ENCODE data around the gene OBP2A. TPM values are rescaled to one million over a fixed set of nuclear protein-coding genes. Genes with fewer than 3 reads are reported as not detected.

OBP2A gene
- total RNA-seq, 1 experiment from 2014 or later = not detected

DNA sequence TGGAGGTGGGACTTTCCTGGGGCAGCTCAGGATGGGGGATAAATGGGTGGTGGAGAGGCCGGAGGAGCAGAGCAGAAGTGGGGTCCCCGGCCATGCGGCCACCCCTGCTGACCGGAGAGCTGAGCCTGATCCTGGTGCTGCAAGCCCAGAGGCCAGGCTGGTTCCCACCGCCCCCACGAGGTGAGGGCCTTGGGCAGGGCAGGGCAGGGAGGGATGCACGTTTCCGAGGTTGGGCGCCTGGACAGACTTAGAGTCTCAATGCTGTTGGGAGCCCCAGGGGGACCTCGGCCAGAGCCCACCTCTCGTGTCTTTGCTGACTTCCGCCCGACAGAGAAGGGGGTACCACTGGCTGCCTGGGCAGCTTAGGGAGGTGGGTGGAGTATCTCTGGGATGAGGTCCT is 5.5 kb downstream of the OBP2A start:
- Histone ChIP-seq H3K79me2 (ENCODE audit: insufficient read depth, low read length) (no peaks in the 10 kb centered on the region), H3K9me2 (ENCODE audit: insufficient read depth) (no peaks in the 10 kb centered on the region), H3K36me3 (ENCODE audit: control insufficient read depth in 1 of 2, insufficient read depth in 2 of 2, low read length in 2 of 2) (no peaks in the 10 kb centered on the region), H3K9ac (ENCODE audit: low read length) (no peak overlapping the region), H4K20me1 (ENCODE audit: insufficient read depth) (no peaks in the 10 kb centered on the region), H3K9me3 (ENCODE audit: control insufficient read depth in 1 of 2, insufficient read depth in 1 of 2, low read depth in 1 of 2, low read length in 2 of 2) (no peaks in the 10 kb centered on the region), H3K4me1 (ENCODE audit: control insufficient read depth in 1 of 2, insufficient read depth in 2 of 2, low read length in 2 of 2) (no peaks in the 10 kb centered on the region), H3K27me3 (ENCODE audit: insufficient read depth, low read length) (0 out of 2 replicates have a peak, but pooled peaks cover 2% of the 10 kb centered on the region), H3K4me3 (replicated peaks in 1 of 2; ENCODE audit: low read depth in 1 of 2, low read length in 2 of 2) (no peak overlapping the region), H3K4me2 (ENCODE audit: low read length) (no peak overlapping the region), H3K27ac (ENCODE audit: low read depth, low read length) (no peak overlapping the region), H2AFZ (ENCODE audit: low read depth, low read length, poor library complexity, severe bottlenecking) (no peak overlapping the region)
- ATAC-seq (no peak), DNase-seq (ENCODE audit: low read depth, low spot score) (no peak)
- CTCF ChIA-PET = no interaction called here
- no peak for TF ChIP-seq ATF3 (IDR thresholded peaks at IDR 0.05)
- no peak for TF ChIP-seq SP1 (IDR thresholded peaks at IDR 0.05; ENCODE audit: low read depth)
- TF ChIP-seq ELF1 (IDR thresholded peaks at IDR 0.05; ENCODE audit: borderline replicate concordance, low read depth) = no peak
- TF ChIP-seq, protein P1, sequence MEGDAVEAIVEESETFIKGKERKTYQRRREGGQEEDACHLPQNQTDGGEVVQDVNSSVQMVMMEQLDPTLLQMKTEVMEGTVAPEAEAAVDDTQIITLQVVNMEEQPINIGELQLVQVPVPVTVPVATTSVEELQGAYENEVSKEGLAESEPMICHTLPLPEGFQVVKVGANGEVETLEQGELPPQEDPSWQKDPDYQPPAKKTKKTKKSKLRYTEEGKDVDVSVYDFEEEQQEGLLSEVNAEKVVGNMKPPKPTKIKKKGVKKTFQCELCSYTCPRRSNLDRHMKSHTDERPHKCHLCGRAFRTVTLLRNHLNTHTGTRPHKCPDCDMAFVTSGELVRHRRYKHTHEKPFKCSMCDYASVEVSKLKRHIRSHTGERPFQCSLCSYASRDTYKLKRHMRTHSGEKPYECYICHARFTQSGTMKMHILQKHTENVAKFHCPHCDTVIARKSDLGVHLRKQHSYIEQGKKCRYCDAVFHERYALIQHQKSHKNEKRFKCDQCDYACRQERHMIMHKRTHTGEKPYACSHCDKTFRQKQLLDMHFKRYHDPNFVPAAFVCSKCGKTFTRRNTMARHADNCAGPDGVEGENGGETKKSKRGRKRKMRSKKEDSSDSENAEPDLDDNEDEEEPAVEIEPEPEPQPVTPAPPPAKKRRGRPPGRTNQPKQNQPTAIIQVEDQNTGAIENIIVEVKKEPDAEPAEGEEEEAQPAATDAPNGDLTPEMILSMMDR (IDR thresholded peaks at IDR 0.05 in 2 of 3, conservative IDR thresholded peaks at IDR 0.05 in 1 of 3; ENCODE audit: borderline replicate concordance in 1 of 3, insufficient read depth in 1 of 3, low read depth in 2 of 3, low read length in 2 of 3) = no peak
- no peak for TF ChIP-seq ZFX (IDR thresholded peaks at IDR 0.05)
- TF ChIP-seq TCF7L2 (IDR thresholded peaks at IDR 0.05; ENCODE audit: borderline replicate concordance, extremely low read depth, insufficient read depth, insufficient read length) = no peak
- no peak for TF ChIP-seq MAX (IDR thresholded peaks at IDR 0.05)
- no peak for TF ChIP-seq CBX3 (IDR thresholded peaks at IDR 0.05; ENCODE audit: low read depth)
- no peak for TF ChIP-seq EGR1 (IDR thresholded peaks at IDR 0.05; ENCODE audit: low read depth)
- no peak for TF ChIP-seq RAD21 (IDR thresholded peaks at IDR 0.05; ENCODE audit: low read depth)
- TF ChIP-seq EZH2phosphoT487 (IDR thresholded peaks at IDR 0.05; ENCODE audit: borderline replicate concordance) = no peak
- no peak for TF ChIP-seq POLR2A (IDR thresholded peaks at IDR 0.05; ENCODE audit: borderline replicate concordance, extremely low read depth, insufficient read depth, insufficient read length)
- no peak for TF ChIP-seq SRF (IDR thresholded peaks at IDR 0.05; ENCODE audit: low read depth)
- TF ChIP-seq REST (IDR thresholded peaks at IDR 0.05; ENCODE audit: low read depth) = no peak
- TF ChIP-seq YY1 (IDR thresholded peaks at IDR 0.05; ENCODE audit: extremely low read depth, insufficient replicate concordance, low read depth, low read length) = no peak
- no peak for TF ChIP-seq ZNF274 (IDR thresholded peaks at IDR 0.05; ENCODE audit: low read depth, low read length)
- no peak for TF ChIP-seq POLR2AphosphoS5 (IDR thresholded peaks at IDR 0.05; ENCODE audit: low read depth, low read length)
- TF ChIP-seq, protein P2, sequence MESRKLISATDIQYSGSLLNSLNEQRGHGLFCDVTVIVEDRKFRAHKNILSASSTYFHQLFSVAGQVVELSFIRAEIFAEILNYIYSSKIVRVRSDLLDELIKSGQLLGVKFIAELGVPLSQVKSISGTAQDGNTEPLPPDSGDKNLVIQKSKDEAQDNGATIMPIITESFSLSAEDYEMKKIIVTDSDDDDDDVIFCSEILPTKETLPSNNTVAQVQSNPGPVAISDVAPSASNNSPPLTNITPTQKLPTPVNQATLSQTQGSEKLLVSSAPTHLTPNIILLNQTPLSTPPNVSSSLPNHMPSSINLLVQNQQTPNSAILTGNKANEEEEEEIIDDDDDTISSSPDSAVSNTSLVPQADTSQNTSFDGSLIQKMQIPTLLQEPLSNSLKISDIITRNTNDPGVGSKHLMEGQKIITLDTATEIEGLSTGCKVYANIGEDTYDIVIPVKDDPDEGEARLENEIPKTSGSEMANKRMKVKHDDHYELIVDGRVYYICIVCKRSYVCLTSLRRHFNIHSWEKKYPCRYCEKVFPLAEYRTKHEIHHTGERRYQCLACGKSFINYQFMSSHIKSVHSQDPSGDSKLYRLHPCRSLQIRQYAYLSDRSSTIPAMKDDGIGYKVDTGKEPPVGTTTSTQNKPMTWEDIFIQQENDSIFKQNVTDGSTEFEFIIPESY (IDR thresholded peaks at IDR 0.05; ENCODE audit: extremely low read depth, insufficient replicate concordance, low read length) = no peak
- TF ChIP-seq JUND (IDR thresholded peaks at IDR 0.05) = no peak
- TF ChIP-seq EZH2 (IDR thresholded peaks at IDR 0.05) = no peak
- no TSS peak for BruUV-seq (replicated peaks)
- RAD21 ChIA-PET (ENCODE audit: low non-redundant PET in 1 of 2, low total read pairs in 2 of 2, uncharacterized antibody in 2 of 2, unreplicated experiment in 2 of 2) = no interaction called here
- intact Hi-C loops (cut with micrococcal nuclease) = no loop called here
- POLR2A ChIA-PET = no interaction called here
